Measurements from ENCODE around the gene INVS.
"Not testable (repeated sequence)": the region's sequence is repeated elsewhere in the genome, so short reads cannot be mapped to it uniquely, and the experiment has no call there.

The INVS gene

GRCh38 chr9:100197553-100197952, 98.5 kb downstream of the INVS start:
- DNase-seq, result no peak

GRCh38 chr9:100202806-100203205, 103.8 kb downstream of the INVS start:
- DNase-seq, result no peak

- no peak for DNase-seq
Measured at GRCh38 chr9:100204796-100205195, 105.8 kb downstream of the INVS start.

GRCh38 chr9:100206899-100207298, 107.9 kb downstream of the INVS start:
- DNase-seq, result no peak

DNA sequence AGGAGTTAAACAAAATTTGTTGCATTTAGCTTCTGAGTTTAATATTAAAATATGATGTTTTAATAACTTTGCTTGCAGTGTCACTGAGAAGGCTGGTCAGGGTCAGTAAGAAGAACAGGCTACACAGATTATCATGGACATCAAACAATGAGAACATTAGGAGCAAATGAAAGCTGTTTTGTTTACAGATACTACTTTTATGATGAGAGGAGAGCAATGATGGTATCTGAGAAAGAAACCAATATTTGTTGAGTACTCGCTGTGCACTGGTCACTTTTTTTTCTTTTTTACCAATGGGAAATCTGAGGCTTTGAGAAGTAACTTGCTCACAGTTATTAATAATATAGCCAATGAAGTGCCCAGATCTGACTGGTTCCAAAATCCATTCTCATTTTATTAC, 109.6 kb downstream of the INVS start:
- no peak for DNase-seq

GRCh38 chr9:100211476-100211875, 112.4 kb downstream of the INVS start:
- no peak for DNase-seq

GRCh38 chr9:100213730-100214477, 114.9 kb downstream of the INVS start:
- DNase-seq, result no peak

DNA sequence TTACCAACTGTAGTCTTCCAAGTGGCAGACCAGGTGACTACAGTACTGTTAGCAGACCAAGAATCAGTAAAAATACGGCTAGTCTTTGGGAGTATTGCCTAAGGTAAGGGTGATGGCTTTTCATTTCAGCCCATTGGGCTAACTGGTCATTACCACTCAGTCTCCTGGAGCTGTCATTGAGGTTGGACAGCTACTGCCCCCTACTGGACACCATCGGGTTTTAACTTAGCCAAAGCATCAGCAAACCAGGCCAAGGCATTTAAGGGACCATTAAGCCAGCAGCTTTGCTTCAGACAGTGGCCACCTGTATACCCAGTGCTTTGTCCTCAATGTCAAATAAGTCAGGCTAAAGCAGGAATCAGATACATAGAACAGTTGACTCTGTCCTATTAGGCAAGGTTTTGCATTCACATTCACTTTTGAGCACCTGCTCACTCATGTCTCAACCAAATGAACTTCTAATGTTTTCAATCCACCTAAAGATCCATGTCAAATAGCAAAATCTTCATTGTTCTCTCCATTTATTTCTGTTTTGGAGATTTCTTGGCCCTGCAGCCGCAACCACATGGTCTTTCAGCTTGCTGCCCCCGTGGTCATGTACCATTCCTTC, 117.2 kb downstream of the INVS start:
- DNase-seq, result peak; percentile 6

GRCh38 chr9:100217536-100217935, 118.5 kb downstream of the INVS start:
- no peak for DNase-seq

DNA sequence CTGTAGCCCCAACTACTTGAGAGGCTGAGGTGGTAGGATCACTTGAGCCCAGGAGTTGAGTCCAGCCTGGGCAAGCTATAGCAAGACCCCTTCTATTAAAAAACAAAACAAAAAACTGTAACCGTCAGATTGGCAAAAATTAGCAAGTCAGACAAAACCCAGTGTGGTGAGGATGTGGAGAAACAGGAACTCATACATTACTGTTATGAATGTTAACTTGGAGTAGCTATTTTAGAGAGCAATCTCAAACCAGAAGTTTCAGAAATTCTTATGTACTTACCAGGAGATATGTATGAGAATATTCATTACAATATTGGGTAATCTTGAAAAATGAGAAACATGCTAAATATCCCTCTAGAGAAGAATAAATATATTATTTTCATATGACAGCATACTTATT, 120.3 kb downstream of the INVS start:
- no peak for DNase-seq

GRCh38 chr9:100220936-100221335, 121.9 kb downstream of the INVS start:
- DNase-seq, result no peak

DNA sequence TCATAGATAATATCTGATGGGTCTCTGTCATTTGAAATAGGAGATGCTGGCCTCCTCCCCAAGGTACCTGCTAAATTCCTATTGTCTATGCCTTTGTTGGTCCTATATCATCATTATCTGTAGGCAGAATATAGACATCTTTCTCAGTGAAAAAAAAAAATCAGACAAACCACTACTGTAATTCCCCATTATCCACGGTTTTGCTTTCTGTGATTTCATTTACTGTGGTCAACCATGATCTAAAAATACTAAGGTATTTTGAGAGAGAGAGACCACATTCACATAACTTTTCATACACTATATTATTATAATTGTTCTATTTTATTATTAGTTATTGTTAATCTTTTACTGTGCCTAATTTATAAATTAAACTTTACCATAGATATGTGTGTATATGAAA, 122.5 kb downstream of the INVS start:
- DNase-seq, result no peak

GRCh38 chr9:100222674-100223073, 123.6 kb downstream of the INVS start:
- no peak for DNase-seq

GRCh38 chr9:100227636-100228035, 128.6 kb downstream of the INVS start:
- DNase-seq, result no peak

DNA sequence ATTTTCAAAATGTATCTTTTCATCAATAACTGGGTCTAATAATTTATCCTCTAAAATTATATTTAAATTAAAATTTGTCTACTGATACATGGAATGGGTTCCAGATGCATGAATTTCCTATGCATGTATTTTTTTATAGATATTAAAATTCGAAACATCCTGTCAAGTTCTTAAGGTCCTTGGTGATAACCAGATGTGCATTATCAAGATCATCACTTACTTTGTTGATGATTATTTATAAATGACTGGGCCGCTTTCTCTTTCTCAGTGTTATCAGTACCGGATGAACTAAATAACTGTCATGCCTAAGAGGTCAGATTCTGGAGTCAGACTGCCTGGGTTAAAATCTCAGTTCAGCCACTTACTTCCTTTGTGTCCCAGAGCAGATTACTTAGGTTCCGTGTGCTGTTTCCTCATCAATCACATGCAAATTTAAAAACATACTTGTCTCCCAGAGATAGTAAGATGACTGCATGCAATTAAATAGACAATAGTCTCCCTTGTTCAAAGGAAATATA, 129.4 kb downstream of the INVS start:
- DNase-seq, result no peak

DNA sequence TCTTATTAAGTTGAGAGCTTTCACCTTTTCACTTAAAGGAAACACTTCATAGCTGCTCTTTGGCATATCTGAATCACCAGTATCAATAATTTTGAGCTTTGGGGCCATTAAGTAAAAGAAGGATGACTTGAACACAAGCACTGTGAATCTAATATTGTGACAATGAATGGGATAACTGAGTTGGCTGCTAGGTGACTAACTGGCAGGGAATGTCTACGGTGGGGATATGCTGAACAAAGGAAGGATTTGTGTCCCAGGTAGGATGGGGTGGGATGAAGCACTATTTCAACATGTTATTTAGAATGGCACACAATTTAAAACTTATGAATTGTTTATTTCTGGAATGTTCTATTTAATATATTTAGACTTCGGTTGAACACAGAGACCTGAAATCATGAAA, 130.1 kb downstream of the INVS start:
- DNase-seq, result no peak

- DNase-seq, result no peak
Measured at GRCh38 chr9:100229561-100229960, 130.5 kb downstream of the INVS start.

DNA sequence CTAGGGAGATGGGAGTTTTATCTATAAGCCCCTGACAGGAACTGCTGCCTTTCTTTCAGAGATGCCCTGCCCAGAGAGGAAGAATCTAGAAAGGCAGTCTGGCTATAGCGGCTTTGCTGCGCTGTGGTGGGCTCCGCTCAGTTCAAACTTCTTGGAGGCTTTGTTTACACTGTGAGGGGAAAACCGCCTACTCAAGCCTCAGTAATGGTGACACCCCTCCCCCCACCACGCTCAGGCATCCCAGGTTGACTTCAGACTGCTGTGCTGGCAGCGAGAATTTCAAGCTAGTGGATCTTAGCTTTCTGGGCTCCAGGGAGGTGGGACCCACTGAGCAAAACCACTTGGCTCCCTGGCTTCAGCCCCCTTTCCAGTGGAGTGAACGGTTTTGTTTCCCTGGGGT, 137.9 kb downstream of the INVS start:
- DNase-seq, result not testable (repeated sequence)

DNA sequence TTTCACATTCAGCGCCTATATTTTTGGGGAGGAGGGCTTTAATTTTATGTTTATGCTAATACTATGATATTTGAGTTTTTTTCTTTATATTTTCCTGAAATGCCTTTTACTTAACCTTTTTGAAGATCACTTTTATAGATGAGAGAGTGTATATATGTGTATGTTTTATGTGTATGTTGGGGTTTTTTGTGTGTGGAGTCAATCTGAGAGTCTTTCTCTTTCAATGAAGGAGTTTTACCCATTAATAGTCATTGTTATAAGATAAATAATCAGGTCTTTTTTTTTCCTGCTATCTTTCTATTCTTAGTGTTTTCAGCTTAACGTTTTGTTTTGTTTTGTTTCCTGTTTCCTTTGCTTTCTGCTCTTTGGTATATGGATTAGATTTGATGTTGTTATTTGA, 141.5 kb downstream of the INVS start:
- no peak for DNase-seq

GRCh38 chr9:100267211-100267610, 168.2 kb downstream of the INVS start:
- no peak for DNase-seq

DNA sequence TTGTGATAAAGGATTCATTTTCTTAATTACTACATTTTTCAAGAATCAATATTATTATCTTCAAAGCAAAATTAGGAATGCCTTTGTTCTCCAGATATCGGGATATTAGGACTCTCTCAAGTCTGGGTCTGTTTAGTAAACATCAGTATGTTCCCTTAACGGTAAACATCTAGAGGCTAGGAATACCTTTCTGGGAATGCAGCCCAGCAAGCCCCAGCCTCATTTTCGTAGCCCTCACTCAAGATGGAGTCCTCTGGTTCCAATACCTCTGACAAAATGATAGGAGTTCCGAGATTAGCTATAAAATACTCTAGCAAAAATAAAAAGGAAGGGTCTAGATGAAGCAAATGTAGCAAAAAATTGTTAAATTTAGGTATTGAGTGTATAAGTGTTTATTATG, 169.2 kb downstream of the INVS start:
- DNase-seq, result no peak

- no peak for DNase-seq
Measured at GRCh38 chr9:100269656-100270055, 170.6 kb downstream of the INVS start.

- DNase-seq, result no peak
Measured at GRCh38 chr9:100277166-100277979, 178.3 kb downstream of the INVS start.

DNA sequence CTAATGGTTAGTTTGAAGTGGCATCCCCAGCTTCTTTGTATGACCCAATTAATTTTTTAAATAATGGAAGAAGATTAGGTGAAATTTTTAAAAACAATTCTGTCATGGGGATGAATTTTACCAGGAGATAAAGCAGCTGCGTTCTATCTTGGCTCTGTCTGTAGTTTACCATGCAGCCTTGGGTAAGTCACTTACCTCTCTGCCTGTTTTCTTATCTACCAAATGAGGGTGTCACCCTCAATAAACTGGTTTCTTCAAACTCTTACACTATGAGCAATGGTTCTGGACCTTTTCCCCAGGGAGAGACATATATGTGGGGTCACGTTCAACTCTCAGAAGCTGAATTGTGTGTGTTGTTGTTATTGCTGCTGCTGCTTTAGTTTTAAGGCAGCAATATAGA, 182.0 kb downstream of the INVS start:
- DNase-seq, result no peak

All from NCI-H748 treated with DMSO at 0.1 percent for 48 hours (cell line).